ENCODE results near the gene CEACAM20. TPM values are rescaled to one million over a fixed set of nuclear protein-coding genes. Genes with fewer than 3 reads are reported as not detected.

CEACAM20 gene
- polyA plus RNA-seq, 3 donors: not detected

GRCh38 chr19:44571830-44572580 lies 42.5 kb upstream of the CEACAM20 start:
- H3K36me3 Mint-ChIP-seq: no peaks in the 10 kb centered on the region
- H3K4me1 Mint-ChIP-seq: peaks cover 12% of the 10 kb centered on the region
- Histone ChIP-seq H3K4me2 (replicated peaks; ENCODE audit: extremely low read depth, low read length, poor library complexity, severe bottlenecking) (no peak overlapping the region), H3K79me2 (ENCODE audit: insufficient read depth, low read length) (no peaks in the 10 kb centered on the region), H3K27ac (ENCODE audit: low read depth in 1 of 2, low read length in 2 of 2) (no peak overlapping the region), H3K4me3 (replicated peaks in 1 of 3; ENCODE audit: low read depth in 2 of 3, low read length in 3 of 3) (no peak overlapping the region), H3K27me3 (ENCODE audit: control insufficient read depth in 2 of 2, insufficient read depth in 2 of 2, low read length in 2 of 2) (no peaks in the 10 kb centered on the region), H4K20me1 (ENCODE audit: insufficient read depth, low read length) (no peaks in the 10 kb centered on the region), H3K4me1 (ENCODE audit: control insufficient read depth in 1 of 2, insufficient read depth in 2 of 2, low read length in 2 of 2) (peaks cover 8 to 21% of the 10 kb centered on the region in 2 donors), H2AFZ (ENCODE audit: insufficient read depth, low read depth, low read length, poor library complexity, severe bottlenecking) (no peak overlapping the region), H3K36me3 (replicated peaks in 1 of 2; ENCODE audit: control insufficient read depth in 1 of 2, insufficient read depth in 2 of 2, low read length in 2 of 2) (no peaks in the 10 kb centered on the region), H3K9ac (ENCODE audit: insufficient read depth, low read length, poor library complexity, severe bottlenecking) (no peak overlapping the region), H3K9me3 (replicated peaks in 1 of 2; ENCODE audit: control insufficient read depth in 1 of 2, insufficient read depth in 1 of 2, low read length in 2 of 2) (no peaks in the 10 kb centered on the region)
- H3K27me3 Mint-ChIP-seq (ENCODE audit: low read depth in 3 of 3): peaks cover 2 to 17% (median 11%) of the 10 kb centered on the region in 3 donors
- peak overlapping the region in 2 of 7 donors; percentile 21 to 43 for H3K27ac Mint-ChIP-seq
- peak overlapping the region in 1 of 2 donors; percentile 23 for H3K4me3 Mint-ChIP-seq
- no peak for TF ChIP-seq CTCF (IDR thresholded peaks at IDR 0.05)
- H3K9me3 Mint-ChIP-seq: peaks cover 0 to 2% (median 0%) of the 10 kb centered on the region in 7 donors
- intact Hi-C loops (cut with micrococcal nuclease): loop anchor here (1.0 to 10.0 kb wide), 6 partner anchors 85 to 380 kb away; partner anchors contain the start of gene NECTIN2 (in 2 of the 2)
- 93% methylated on average over 4 of the region's 5 CpGs for WGBS (ENCODE audit: insufficient coverage)
- DNase-seq: no peak

- H3K4me3 Mint-ChIP-seq: no peak overlapping the region
- H3K4me1 ChIP-seq (ENCODE audit: control insufficient read depth in 1 of 2, insufficient read depth in 2 of 2, low read length in 2 of 2): peaks cover 15 to 21% of the 10 kb centered on the region in 2 donors
- no peak overlapping the region for H3K9ac ChIP-seq (ENCODE audit: insufficient read depth, low read length, poor library complexity, severe bottlenecking)
- no peak overlapping the region for H3K4me2 ChIP-seq (replicated peaks; ENCODE audit: extremely low read depth, low read length, poor library complexity, severe bottlenecking)
- no peak overlapping the region for H2AFZ ChIP-seq (ENCODE audit: insufficient read depth, low read depth, low read length, poor library complexity, severe bottlenecking)
- intact Hi-C loops (cut with micrococcal nuclease): loop anchor here (1.0 to 10.0 kb wide), 6 partner anchors 86 to 381 kb away; partner anchors contain the start of gene NECTIN2 (in 2 of the 2)
- H3K4me3 ChIP-seq (replicated peaks in 1 of 3; ENCODE audit: low read depth in 2 of 3, low read length in 3 of 3): no peak overlapping the region
- peak; percentile 65 to 73 (median 71) for DNase-seq
- peak; percentile 89 for TF ChIP-seq CTCF (IDR thresholded peaks at IDR 0.05)
- H3K36me3 Mint-ChIP-seq: no peaks in the 10 kb centered on the region
- no peaks in the 10 kb centered on the region for H3K79me2 ChIP-seq (ENCODE audit: insufficient read depth, low read length)
- H3K27me3 ChIP-seq (ENCODE audit: control insufficient read depth in 2 of 2, insufficient read depth in 2 of 2, low read length in 2 of 2): no peaks in the 10 kb centered on the region
- no peak overlapping the region for H3K27ac ChIP-seq (ENCODE audit: low read depth in 1 of 2, low read length in 2 of 2)
- H3K9me3 ChIP-seq (replicated peaks in 1 of 2; ENCODE audit: control insufficient read depth in 1 of 2, insufficient read depth in 1 of 2, low read length in 2 of 2): no peaks in the 10 kb centered on the region
- peaks cover 0 to 2% (median 0%) of the 10 kb centered on the region in 7 donors for H3K9me3 Mint-ChIP-seq
- H3K4me1 Mint-ChIP-seq: peaks cover 18% of the 10 kb centered on the region
- WGBS (ENCODE audit: insufficient coverage): 67% methylated on average over 11 of the region's 13 CpGs
- H3K27me3 Mint-ChIP-seq (ENCODE audit: low read depth in 3 of 3): peaks cover 2 to 16% (median 6%) of the 10 kb centered on the region in 3 donors
- no peaks in the 10 kb centered on the region for H3K36me3 ChIP-seq (replicated peaks in 1 of 2; ENCODE audit: control insufficient read depth in 1 of 2, insufficient read depth in 2 of 2, low read length in 2 of 2)
- H3K27ac Mint-ChIP-seq: peak overlapping the region in 2 of 7 donors; percentile 17 to 36
- no peaks in the 10 kb centered on the region for H4K20me1 ChIP-seq (ENCODE audit: insufficient read depth, low read length)
These were observed 41.7 kb upstream of the CEACAM20 start for GRCh38 chr19:44570984-44571684.
